Measurements from ENCODE around the gene GABBR2.
"Not testable (repeated sequence)": the region's sequence is repeated elsewhere in the genome, so short reads cannot be mapped to it uniquely, and the experiment has no call there.

Gene GABBR2

GRCh38 chr9:98280574-98280973 is 428.2 kb downstream of the GABBR2 start:
- no peak for DNase-seq
- Mint-ChIP-seq H3K4me3 (no peak overlapping the region), H3K27me3 (ENCODE audit: low read depth, poor library complexity) (peaks cover 28% of the 10 kb centered on the region), H3K4me1 (no peaks in the 10 kb centered on the region), H3K27ac (no peak overlapping the region), H3K36me3 (ENCODE audit: low read depth) (no peaks in the 10 kb centered on the region), H3K9me3 (no peaks in the 10 kb centered on the region)
- TF ChIP-seq CTCF (IDR thresholded peaks at IDR 0.05): no peak

- H3K36me3 Mint-ChIP-seq (ENCODE audit: low read depth): no peaks in the 10 kb centered on the region
- H3K27ac Mint-ChIP-seq: no peak overlapping the region
- no peak overlapping the region for H3K4me3 Mint-ChIP-seq
- DNase-seq: no peak
- no peak for TF ChIP-seq CTCF (IDR thresholded peaks at IDR 0.05)
- peaks cover 28% of the 10 kb centered on the region for H3K27me3 Mint-ChIP-seq (ENCODE audit: low read depth, poor library complexity)
- no peaks in the 10 kb centered on the region for H3K9me3 Mint-ChIP-seq
- no peaks in the 10 kb centered on the region for H3K4me1 Mint-ChIP-seq
Measured at GRCh38 chr9:98280162-98280561, 428.6 kb downstream of the GABBR2 start.

- H3K9me3 Mint-ChIP-seq: no peaks in the 10 kb centered on the region
- H3K27ac Mint-ChIP-seq: no peak overlapping the region
- no peak overlapping the region for H3K4me3 Mint-ChIP-seq
- DNase-seq: no peak
- H3K27me3 Mint-ChIP-seq (ENCODE audit: low read depth, poor library complexity): peaks cover 28% of the 10 kb centered on the region
- peaks cover 2% of the 10 kb centered on the region for H3K4me1 Mint-ChIP-seq
- TF ChIP-seq CTCF (IDR thresholded peaks at IDR 0.05): no peak
- no peaks in the 10 kb centered on the region for H3K36me3 Mint-ChIP-seq (ENCODE audit: low read depth)
Measured at GRCh38 chr9:98276907-98277469, 431.7 kb downstream of the GABBR2 start.

- no peaks in the 10 kb centered on the region for H3K36me3 Mint-ChIP-seq (ENCODE audit: low read depth)
- peaks cover 26% of the 10 kb centered on the region for H3K27me3 Mint-ChIP-seq (ENCODE audit: low read depth, poor library complexity)
- no peak for DNase-seq
- H3K27ac Mint-ChIP-seq: no peak overlapping the region
- no peak overlapping the region for H3K4me3 Mint-ChIP-seq
- H3K4me1 Mint-ChIP-seq: peaks cover 20% of the 10 kb centered on the region
- no peak for TF ChIP-seq CTCF (IDR thresholded peaks at IDR 0.05)
- H3K9me3 Mint-ChIP-seq: no peaks in the 10 kb centered on the region
Measured at GRCh38 chr9:98275159-98275558, 433.6 kb downstream of the GABBR2 start.

GRCh38 chr9:98272083-98272482 is 436.7 kb downstream of the GABBR2 start:
- TF ChIP-seq CTCF (IDR thresholded peaks at IDR 0.05): no peak
- H3K4me3 Mint-ChIP-seq: no peak overlapping the region
- peaks cover 36% of the 10 kb centered on the region for H3K4me1 Mint-ChIP-seq
- H3K27me3 Mint-ChIP-seq (ENCODE audit: low read depth, poor library complexity): peaks cover 14% of the 10 kb centered on the region
- no peaks in the 10 kb centered on the region for H3K9me3 Mint-ChIP-seq
- DNase-seq: no peak
- H3K27ac Mint-ChIP-seq: no peak overlapping the region
- H3K36me3 Mint-ChIP-seq (ENCODE audit: low read depth): no peaks in the 10 kb centered on the region

GRCh38 chr9:98271479-98271878 is 437.3 kb downstream of the GABBR2 start:
- peaks cover 36% of the 10 kb centered on the region for H3K4me1 Mint-ChIP-seq
- no peak overlapping the region for H3K4me3 Mint-ChIP-seq
- no peak overlapping the region for H3K27ac Mint-ChIP-seq
- H3K9me3 Mint-ChIP-seq: no peaks in the 10 kb centered on the region
- DNase-seq: no peak
- H3K27me3 Mint-ChIP-seq (ENCODE audit: low read depth, poor library complexity): peaks cover 11% of the 10 kb centered on the region
- TF ChIP-seq CTCF (IDR thresholded peaks at IDR 0.05): no peak
- no peaks in the 10 kb centered on the region for H3K36me3 Mint-ChIP-seq (ENCODE audit: low read depth)

GRCh38 chr9:98270284-98270683 is 438.5 kb downstream of the GABBR2 start:
- H3K9me3 Mint-ChIP-seq; H3K4me3 Mint-ChIP-seq; H3K27ac Mint-ChIP-seq; H3K36me3 Mint-ChIP-seq (ENCODE audit: low read depth); DNase-seq: not testable (repeated sequence)
- Mint-ChIP-seq H3K27me3 (ENCODE audit: low read depth, poor library complexity) (peaks cover 11% of the 10 kb centered on the region), H3K4me1 (peaks cover 36% of the 10 kb centered on the region)

- Mint-ChIP-seq H3K27me3 (ENCODE audit: low read depth, poor library complexity) (peaks cover 14% of the 10 kb centered on the region), H3K4me1 (peaks cover 36% of the 10 kb centered on the region)
- H3K36me3 Mint-ChIP-seq (ENCODE audit: low read depth); H3K4me3 Mint-ChIP-seq; H3K27ac Mint-ChIP-seq; H3K9me3 Mint-ChIP-seq; DNase-seq: not testable (repeated sequence)
Measured at GRCh38 chr9:98269652-98270051, 439.1 kb downstream of the GABBR2 start.

- H3K4me3 Mint-ChIP-seq; DNase-seq; H3K9me3 Mint-ChIP-seq; H3K27me3 Mint-ChIP-seq (ENCODE audit: low read depth, poor library complexity); H3K27ac Mint-ChIP-seq; H3K36me3 Mint-ChIP-seq (ENCODE audit: low read depth): not testable (repeated sequence)
- peaks cover 36% of the 10 kb centered on the region for H3K4me1 Mint-ChIP-seq
Measured at GRCh38 chr9:98267556-98267955, 441.2 kb downstream of the GABBR2 start.

Data from nephron progenitor cell (in vitro differentiated cells).